ENCODE data around the gene IDI1.

Gene IDI1

DNA sequence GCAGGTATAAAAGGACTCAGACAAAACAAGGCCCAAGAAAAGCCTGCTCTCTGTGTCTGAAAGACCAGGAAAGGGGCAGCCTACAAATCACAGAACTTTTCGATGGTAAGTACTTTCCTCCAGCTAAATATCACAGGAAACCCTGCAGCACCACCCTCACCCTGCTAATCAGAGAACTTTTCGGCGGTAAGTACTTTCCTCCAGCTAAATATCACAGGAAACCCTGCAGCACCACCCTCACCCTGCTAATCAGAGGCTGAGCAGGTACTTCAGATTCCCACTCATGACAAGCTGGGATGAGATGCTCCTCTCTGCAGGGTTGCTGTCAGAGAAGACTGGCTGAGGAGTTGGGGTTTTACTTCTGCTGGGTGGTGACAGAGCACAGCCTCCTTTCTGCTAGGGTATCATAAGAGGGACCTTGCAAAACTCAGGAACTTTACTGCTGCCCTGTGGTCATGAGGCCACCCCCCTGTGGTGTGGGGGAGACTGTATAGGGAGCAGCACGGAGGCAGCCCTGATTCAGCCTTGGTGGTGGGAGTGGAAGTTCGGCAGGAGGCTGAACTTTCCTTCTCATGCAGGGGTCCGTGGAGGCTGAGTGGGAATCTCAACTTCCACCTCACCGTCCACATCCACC lies 14.4 kb upstream of the IDI1 start:
- TF ChIP-seq, protein P1, sequence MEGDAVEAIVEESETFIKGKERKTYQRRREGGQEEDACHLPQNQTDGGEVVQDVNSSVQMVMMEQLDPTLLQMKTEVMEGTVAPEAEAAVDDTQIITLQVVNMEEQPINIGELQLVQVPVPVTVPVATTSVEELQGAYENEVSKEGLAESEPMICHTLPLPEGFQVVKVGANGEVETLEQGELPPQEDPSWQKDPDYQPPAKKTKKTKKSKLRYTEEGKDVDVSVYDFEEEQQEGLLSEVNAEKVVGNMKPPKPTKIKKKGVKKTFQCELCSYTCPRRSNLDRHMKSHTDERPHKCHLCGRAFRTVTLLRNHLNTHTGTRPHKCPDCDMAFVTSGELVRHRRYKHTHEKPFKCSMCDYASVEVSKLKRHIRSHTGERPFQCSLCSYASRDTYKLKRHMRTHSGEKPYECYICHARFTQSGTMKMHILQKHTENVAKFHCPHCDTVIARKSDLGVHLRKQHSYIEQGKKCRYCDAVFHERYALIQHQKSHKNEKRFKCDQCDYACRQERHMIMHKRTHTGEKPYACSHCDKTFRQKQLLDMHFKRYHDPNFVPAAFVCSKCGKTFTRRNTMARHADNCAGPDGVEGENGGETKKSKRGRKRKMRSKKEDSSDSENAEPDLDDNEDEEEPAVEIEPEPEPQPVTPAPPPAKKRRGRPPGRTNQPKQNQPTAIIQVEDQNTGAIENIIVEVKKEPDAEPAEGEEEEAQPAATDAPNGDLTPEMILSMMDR (IDR thresholded peaks at IDR 0.05; ENCODE audit: low read length, missing control alignments) = no peak
- H3K4me3 ChIP-seq (replicated peaks; ENCODE audit: low read depth, low read length) = no peak overlapping the region
- DNase-seq (ENCODE audit: low read depth) = no peak

DNA sequence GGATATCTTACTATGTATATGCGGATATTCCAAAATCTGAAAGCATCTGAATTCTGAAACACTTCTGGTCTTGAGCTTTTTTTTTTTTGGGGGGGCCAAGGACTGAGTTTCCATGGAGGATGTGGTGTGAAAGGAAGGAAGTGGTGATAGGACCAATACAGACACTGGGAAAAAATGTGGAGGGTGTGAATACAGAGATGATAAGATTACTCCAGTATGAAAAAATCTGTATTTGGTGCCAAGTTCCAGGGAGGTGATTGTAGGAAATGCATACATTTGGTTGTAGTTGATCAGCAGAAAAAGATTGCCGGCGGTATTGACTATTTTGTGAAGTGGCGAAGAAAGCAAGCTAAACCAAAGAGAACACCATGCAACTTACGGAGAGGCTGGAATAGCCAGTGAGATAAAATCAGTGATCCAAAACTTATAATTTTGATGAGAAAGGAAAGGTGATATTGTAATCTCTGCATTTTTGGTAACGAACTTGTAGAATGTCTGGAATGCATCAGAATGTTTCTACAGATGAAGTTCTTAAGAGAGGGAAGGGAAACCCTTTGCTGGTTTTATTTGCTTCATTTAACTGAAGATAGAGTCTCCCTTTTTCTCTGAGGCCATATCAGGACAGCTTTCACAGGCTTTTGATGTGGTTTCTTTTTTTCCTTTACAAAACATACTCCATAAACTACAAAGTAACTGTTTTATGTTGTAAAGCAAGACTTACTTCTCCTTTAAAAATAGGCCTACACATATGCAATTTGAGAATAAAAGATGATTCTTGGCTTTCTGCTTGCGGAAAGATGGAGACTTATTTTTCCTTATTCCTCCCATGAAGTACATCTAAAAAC lies 13.2 kb upstream of the IDI1 start:
- peak; percentile 69 for DNase-seq (ENCODE audit: low read depth)
- TF ChIP-seq, protein P1 (IDR thresholded peaks at IDR 0.05; ENCODE audit: low read length, missing control alignments) = no peak
- no peak overlapping the region for H3K4me3 ChIP-seq (replicated peaks; ENCODE audit: low read depth, low read length)

DNA sequence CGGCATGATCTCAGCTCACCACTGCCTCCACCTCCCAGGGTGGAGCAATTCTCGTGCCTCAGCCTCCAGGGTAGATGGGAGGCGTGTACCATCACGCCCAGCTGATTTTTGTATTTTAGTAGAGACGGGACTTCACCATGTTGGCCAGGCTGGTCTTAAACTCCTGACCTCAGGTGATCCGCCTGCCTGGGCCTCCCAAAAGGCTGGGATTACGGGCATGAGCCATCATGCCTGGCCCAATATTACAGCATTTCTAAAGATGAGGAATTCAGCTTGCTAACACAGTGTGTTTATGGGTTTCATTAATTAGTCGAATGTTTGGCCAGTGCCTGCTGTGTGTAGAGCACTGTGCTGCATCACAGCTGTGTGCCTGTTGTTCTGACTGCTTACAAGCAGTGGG lies 11.0 kb upstream of the IDI1 start:
- no peak for DNase-seq (ENCODE audit: low read depth)
- H3K4me3 ChIP-seq (replicated peaks; ENCODE audit: low read depth, low read length) = no peak overlapping the region
- TF ChIP-seq, protein P1 (IDR thresholded peaks at IDR 0.05; ENCODE audit: low read length, missing control alignments) = no peak

DNA sequence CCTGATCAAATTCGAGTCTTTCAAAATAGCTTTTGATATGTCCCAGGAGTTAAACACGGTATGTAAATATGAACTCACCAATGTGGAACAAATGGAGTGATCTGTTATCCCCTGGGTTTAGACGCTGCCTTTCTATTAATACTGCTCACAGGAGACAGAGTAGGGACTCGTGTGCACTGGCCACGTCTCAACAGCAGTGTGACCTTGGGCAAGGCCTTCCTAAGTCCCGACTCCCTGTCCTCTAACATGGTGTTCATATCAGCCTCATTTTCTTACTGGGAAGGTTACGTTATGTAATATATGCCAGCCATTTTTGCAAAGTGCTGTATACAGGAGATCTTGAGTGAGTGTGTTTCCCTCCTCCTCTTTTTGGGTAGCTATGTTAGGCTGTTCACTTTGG lies 9.1 kb upstream of the IDI1 start:
- no peak for DNase-seq (ENCODE audit: low read depth)
- H3K4me3 ChIP-seq (replicated peaks; ENCODE audit: low read depth, low read length) = peak overlapping the region; percentile 95
- TF ChIP-seq, protein P1 (IDR thresholded peaks at IDR 0.05; ENCODE audit: low read length, missing control alignments) = no peak

DNA sequence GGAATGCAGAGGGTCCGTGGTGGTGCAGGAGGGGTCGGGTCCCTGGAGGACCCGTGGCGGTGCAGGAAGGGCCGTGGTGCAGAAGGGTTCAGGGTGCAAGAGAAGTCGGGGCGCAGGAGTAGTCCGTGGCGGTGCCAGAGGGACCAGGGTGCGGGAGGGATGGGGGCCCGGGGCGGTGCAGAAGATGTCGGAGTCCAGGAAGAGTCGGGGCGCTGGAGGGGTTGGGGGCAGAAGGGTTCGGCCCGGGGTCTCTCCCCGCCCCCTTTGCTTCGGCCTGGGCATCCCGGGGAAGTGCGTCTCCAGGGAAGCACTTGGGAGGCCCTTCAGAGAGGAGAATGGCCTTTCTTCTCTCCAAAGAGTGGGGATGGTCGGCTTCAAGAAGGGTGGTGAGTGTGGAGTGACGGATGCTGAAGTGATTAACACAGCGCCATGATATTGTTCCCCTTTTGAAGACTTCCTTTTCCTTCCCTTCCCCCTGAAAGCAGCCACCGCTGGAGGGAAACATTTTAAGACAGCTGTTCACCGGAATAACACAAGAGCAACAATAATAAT lies 8.3 kb upstream of the IDI1 start:
- peak overlapping the region; percentile 95 for H3K4me3 ChIP-seq (replicated peaks; ENCODE audit: low read depth, low read length)
- TF ChIP-seq, protein P1 (IDR thresholded peaks at IDR 0.05; ENCODE audit: low read length, missing control alignments) = no peak
- DNase-seq (ENCODE audit: low read depth) = peak; percentile 27

DNA sequence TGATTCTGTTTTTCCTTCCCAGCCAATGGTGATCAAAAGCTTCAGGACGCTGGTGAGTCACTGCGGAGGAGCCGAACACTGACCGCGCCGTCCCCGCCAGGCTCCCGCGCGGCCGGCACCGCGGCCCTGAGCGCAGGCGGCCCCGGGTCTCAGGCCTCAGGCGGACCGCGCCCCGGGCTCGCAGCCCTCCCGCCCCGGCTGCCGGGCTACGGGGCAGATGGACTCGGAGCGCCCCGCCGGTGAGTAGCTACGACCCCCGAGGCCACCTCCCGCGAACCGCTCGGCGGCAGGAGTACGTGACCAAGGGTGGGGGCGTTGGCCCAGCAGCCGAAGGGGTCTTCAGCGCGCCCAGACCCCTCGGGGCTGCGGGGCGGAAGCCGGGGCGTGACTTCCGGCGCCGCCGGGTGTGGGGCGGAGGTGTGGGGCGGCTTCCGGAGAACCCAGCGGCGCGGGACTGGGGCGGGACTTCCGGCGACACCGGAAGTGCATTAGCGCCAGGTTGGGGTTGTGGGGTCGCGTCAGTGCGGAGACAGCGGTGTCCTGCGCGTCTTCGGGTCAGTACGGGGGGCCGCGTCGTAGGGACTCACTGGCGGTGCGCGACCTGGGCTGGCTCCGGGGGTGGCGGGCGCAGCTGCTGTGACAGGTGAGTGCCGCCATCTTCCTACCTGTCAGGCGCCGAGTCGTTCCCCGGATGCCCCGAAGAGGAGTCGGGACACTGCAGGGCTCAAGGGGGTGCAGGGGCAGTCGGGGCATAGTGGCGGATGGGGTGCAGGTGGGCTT lies 7.6 kb upstream of the IDI1 start, which contains the start of gene WDR37:
WDR37 (plus strand) TSS at position 60 of the 780 bp plus-strand sequence. CDS start 15,771 bp downstream, outside the sequence.
- H3K4me3 ChIP-seq (replicated peaks; ENCODE audit: low read depth, low read length) = peak within 1 kb of the TSS; percentile 95
- TF ChIP-seq, protein P1 (IDR thresholded peaks at IDR 0.05; ENCODE audit: low read length, missing control alignments) = no peak
- peak; percentile 90 for DNase-seq (ENCODE audit: low read depth)

Measured in fibroblast of pulmonary artery (primary cell).